Ramos (cell line): ENCODE results near the gene DOCK1.

Source experiments
- in situ Hi-C: fragments of 300-500 bp; cut with MboI; formaldehyde crosslinking; loops from one replicate; pipeline ENCODE4 v1.14.3; 2022; ENCODE audit warnings: low sequenced_read_pairs; ENCODE audit not compliant: unreplicated experiment

The DOCK1 gene

GRCh38 chr10:127242914-127243313, 337.7 kb downstream of the DOCK1 start:
- in situ Hi-C loops = no loop called here

GRCh38 chr10:127243490-127244272, 338.5 kb downstream of the DOCK1 start:
- in situ Hi-C loops = no loop called here

DNA sequence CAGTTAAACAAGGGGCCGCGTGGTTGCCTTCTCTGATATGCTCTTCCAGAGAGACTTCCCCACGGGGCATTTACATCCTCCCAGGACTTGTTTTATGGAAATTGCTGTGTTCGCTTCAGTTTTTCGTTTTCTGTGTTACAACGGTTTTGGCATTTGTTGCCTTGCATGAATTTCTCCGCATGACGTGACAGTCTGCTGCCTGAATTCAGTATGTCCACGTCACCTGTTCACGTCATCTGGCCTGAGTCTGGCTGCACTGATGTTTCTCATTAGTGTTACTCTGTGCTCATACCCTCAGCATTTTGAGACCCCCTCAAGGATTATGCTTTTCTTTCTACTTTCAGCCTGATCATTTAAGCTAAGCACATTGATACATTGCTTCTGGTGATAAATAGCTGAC, 340.2 kb downstream of the DOCK1 start:
- in situ Hi-C loops = no loop called here

GRCh38 chr10:127250031-127250430, 344.8 kb downstream of the DOCK1 start:
- in situ Hi-C loops = no loop called here

DNA sequence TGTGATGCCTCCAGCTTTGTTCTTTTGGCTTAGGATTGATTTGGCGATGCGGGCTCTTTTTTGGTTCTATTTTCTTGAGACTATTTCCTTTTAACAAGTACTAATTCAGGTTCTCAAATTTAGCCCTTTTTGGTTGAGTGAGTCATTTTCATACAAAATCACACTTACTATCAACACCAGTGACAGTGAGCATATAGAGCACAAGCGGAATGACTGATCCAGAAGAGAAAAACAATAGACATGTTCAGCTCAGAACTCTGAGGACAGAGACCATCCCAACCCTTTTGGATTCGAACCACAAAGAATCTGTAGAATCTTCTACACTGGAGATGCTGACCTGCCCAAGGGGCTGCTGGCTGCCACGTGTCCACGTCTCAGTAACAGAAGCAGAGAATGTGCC, 347.6 kb downstream of the DOCK1 start:
- in situ Hi-C loops = no loop called here

DNA sequence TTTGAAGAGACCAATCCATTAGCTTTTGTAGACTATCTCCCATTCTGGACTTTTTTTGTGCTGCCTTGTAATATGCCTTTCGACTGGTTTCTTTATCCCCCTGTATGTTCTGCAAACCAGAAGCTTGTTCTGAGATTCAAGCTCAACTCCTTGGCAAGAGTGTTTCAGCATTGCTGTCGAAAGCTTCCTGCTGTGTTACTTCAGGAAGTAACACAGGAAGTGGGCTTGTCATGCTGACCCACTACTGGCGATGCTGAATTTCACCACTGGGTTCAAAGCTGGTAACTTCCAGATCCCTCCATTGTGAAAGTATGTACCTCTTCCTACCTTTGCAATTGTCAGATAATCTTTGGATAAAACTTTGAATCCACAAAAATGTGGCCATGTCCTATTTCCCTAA, 349.0 kb downstream of the DOCK1 start:
- in situ Hi-C loops = no loop called here

DNA sequence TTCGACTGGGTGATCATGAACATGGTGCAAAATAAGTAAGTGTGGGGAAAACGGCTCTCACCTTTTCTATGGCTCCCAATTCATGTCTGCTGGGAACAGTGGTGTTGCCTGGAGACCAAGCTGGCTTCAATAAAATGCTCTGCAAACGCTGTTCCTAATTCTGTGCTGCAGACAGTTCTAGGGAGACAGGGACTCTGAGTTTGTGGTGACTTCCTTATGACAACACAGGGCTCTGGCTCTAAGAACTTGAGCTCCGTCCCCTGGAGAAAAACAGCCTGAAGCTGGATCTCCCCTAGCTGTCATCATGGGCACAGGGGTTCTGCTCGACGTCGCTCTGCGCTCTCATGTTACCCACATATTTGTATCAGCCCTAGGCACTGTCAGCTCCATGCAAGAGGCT, 352.2 kb downstream of the DOCK1 start:
- in situ Hi-C loops = no loop called here

GRCh38 chr10:127259347-127259746, 354.1 kb downstream of the DOCK1 start:
- in situ Hi-C loops = no loop called here

DNA sequence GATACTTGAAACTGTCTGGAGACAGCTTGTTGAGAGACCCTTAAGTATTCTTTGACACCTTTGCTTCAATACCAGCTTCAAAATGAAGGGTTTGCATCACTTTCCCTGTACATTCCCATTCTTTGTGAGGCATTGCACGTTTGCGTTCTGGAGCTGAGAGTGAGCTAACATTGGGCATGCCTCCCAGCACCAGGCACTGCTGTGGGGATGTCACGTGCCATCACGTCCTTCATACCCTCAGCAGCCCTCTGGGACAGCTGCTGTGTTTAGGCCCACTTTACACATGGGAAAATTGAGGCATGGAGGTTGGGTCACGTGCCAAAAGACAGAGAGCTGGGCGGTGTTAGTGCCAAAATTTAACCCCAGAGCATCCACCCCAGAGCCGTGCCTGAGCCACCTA, 357.4 kb downstream of the DOCK1 start:
- in situ Hi-C loops = no loop called here

DNA sequence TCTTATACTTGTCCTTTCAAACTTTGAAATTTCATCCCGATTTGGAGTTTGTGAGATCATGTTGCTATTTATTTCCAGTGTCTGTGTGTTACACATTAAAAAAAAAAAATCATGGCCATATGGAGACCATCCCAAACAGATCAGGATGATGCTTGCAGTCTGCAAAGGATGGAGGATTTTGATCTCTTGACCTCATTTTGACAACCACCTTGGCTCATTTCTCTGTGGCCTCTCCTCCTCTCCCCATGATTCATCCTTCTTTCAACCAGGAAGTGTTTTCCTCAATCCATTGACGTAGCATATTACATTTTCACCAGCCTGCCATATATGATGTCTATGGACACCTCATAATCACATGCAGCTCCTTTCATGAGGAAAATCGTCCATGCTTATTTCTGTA, 360.1 kb downstream of the DOCK1 start:
- in situ Hi-C loops = no loop called here

DNA sequence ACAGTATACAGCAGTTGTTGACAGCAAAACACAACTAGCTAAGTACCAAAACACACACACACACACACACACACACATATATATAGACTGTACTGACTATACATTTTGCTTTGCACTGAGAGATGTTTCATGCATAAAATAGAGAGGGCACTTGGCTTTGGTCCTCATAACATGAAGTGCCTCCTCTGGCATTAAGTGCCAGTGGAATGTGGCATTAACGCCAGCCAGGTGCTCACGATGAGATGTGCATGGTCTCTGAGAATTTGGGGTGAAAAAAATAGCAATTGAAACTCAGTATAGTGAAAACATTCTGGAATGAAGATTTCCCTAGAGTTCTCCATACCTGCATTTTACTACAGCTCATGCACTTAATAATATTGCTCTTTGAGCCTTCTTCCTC, 361.2 kb downstream of the DOCK1 start:
- in situ Hi-C loops = no loop called here

DNA sequence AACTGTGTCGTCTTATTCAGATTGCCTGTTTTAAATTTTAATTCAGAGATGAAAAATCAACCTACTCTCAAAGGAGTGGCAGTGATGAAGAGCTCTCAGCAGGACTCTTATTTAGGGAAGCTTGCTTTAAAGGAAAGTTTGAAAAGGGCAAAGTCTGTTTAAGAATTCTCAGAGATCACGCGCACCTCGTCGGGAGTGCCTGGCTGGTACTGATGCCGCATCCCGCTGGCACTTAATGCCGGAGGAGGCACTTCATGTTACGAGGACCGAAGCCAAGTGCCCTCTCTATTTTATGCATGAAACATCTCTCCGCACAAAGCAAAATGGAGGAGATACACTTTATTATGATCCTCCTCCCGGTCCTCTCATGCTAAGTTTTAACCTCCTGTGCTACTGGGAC, 362.2 kb downstream of the DOCK1 start:
- in situ Hi-C loops = no loop called here

DNA sequence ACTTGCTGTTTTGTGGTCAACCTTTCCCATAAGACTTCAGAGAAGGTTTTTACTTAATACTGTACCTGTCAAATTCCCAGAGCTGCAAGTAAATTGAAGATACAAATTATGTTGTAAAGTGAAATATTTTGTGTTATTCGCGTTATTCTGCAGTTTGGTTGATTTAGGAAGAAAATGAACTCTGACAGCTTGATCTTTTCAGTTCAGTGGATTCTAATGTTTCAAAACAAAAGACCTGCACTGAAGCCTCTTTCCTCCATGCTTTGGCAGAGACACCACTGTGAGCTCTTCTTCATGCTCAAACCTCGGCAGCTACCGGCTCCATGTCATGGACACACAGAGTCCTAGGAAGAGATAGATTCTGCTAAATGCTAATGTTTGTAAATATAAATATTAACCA, 366.8 kb downstream of the DOCK1 start:
- in situ Hi-C loops = no loop called here

DNA sequence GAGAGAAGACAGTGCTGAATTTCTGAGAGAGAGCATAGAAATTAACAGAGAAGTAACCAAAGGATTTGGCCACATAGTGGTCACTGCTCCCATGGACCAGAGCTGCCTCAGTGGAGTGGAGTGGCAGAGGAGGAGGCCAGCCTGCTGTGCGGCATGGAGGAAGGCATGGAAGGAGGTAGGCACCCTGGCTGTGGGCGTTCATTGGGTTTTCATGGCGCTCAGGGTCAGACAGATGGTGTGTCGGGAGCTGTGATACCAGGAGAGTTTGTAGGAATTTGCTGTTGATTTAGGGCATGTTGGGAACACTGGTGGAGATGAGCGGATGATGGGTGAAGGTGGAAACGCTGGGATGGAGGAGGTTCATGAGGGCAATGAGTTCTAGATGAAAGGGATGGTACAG, 370.0 kb downstream of the DOCK1 start:
- in situ Hi-C loops = no loop called here

DNA sequence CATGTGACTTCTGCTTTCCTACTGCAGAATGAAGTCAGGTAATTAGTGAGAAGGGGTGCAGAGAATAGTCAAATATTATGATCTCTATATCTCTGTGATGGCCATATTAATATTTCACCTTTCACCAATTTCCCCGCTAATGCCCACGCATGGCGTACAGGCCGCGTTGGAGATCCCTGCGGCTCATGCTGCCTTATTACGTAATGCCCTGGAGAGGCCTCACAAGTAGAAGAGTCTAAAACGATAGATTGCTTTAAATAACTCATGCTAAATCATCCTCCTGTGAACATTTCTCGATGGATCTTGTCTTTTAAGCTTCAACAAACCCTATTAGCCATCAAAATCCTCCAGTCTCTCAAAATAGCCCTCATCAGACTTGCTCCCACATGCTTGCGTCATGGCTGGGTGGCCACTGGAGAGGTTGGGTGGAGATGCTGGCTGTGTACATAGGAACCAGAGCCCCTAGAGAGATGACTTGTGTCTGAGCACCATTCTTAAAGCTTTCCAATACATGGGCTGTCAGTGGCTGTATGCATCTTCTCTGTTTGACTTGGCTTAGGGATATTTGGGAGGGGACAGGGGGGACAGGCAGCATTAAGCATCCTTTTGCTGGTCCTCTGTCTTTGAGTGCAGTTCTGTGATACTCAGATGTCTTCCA, 370.7 kb downstream of the DOCK1 start:
- in situ Hi-C loops = no loop called here

DNA sequence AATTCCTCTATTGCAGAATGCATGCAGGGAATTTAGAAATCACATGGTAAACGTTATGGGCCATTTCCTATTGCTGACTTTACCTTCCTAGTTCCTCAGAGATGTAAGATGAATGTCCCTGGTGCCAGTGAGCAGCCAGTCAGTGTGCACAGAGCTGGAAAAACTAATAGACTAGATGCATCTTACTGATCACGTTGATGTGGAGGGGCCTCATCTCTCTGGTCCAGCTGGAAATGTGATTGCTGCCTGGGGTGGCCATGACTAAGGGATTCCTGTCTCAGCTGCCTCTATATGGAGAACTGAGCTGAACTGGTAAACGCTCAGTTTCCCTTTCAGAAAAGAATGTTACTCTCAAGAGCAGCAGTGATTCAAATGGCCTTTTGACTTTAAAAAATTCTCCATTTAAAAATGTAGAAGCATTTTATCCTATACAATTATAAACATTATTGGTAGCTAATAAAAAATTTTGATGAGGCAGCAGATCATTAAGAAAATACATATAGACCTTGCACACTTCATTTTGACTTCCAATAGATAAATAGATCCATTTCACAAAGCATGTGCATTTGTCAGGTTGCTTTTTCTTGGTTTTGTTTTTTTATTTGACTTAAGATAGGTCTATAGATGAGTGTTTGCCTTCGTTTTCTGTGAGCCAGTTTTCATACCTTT, 371.7 kb downstream of the DOCK1 start:
- in situ Hi-C loops = no loop called here

- in situ Hi-C loops = no loop called here
These were observed 372.8 kb downstream of the DOCK1 start for GRCh38 chr10:127278001-127278400.

DNA sequence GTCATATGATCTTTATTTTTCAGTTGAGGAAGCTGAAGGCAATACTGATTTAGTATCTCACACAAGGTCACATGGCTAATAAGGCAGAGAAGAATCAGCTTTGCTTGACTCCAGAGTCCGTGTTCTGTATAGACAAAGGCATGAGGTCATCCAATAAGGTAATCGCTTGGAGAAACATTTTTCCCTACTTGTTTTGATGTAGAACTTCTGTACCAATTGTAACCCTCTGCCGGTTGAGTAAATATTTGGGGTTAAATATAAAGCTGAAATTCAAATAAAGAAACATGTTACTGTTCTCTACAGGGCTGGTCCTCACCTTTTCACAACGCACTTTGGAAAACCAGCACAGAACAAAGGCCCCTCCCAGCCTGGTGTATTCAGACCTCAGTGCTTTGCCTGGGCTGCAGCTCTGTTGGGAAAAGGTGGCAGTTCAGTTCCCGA, 374.1 kb downstream of the DOCK1 start:
- in situ Hi-C loops = no loop called here

- in situ Hi-C loops = no loop called here
These were observed 375.2 kb downstream of the DOCK1 start for GRCh38 chr10:127280446-127280845.

DNA sequence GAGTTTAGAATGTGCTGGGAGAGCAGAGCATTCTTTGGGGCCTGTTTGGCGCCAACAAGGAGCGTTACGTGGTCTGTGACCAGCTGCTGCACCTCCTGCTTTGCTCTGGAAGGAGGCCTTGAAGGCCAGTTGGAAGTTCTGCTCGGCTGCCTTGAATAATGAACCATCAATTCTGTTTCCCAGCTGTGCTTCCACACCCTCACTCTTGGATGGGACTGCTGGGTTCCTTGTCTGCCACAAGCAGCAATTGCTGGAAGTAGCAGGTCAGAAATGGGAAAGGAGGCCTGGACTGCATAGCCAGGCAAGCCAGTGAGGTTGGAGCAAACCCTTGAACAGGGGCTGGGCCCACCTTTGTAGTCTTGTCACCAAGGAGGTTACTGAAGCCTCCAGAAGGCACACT, 377.8 kb downstream of the DOCK1 start:
- in situ Hi-C loops = no loop called here

DNA sequence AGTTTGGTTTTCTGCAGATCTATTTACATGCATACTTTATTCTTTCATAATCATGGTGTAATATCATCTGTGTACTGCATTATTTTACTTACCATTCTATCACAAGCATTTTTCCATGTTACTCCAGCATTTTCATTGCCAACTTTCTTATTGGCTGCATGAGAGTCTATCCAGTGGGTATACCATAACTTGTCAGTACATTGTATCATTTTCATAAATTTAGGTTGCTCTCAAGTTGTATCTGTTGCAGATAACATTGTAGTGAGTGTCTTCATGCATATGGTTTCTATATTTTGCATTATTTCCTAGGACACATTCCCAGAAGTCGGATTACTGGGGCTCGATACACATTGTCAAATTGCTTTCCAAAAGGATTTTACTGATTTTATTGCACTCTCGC, 378.3 kb downstream of the DOCK1 start:
- in situ Hi-C loops = no loop called here
